Measurements from ENCODE around the gene MBD4.

The MBD4 gene

GRCh38 chr3:129474984-129475804 lies 35.4 kb upstream of the MBD4 start:
- Mint-ChIP-seq H3K27me3 (ENCODE audit: low read depth) (no peaks in the 10 kb centered on the region), H3K9me3 (no peaks in the 10 kb centered on the region), H3K4me1 (ENCODE audit: low read depth) (no peaks in the 10 kb centered on the region), H3K27ac (no peak overlapping the region), H3K4me3 (no peak overlapping the region), H3K36me3 (ENCODE audit: low read depth) (peaks cover 5% of the 10 kb centered on the region)

GRCh38 chr3:129473769-129474152 lies 34.0 kb upstream of the MBD4 start:
- Mint-ChIP-seq H3K4me1 (ENCODE audit: low read depth) (no peaks in the 10 kb centered on the region), H3K9me3 (no peaks in the 10 kb centered on the region), H3K27ac (no peak overlapping the region), H3K4me3 (no peak overlapping the region), H3K36me3 (ENCODE audit: low read depth) (peaks cover 3% of the 10 kb centered on the region), H3K27me3 (ENCODE audit: low read depth) (no peaks in the 10 kb centered on the region)

- Mint-ChIP-seq H3K36me3 (ENCODE audit: low read depth) (peaks cover 3% of the 10 kb centered on the region), H3K4me1 (ENCODE audit: low read depth) (no peaks in the 10 kb centered on the region), H3K27me3 (ENCODE audit: low read depth) (no peaks in the 10 kb centered on the region), H3K9me3 (no peaks in the 10 kb centered on the region), H3K4me3 (no peak overlapping the region), H3K27ac (no peak overlapping the region)
These were observed 33.5 kb upstream of the MBD4 start for GRCh38 chr3:129473067-129473768.

GRCh38 chr3:129470861-129471260 lies 31.1 kb upstream of the MBD4 start:
- Mint-ChIP-seq H3K27ac (no peak overlapping the region), H3K27me3 (ENCODE audit: low read depth) (no peaks in the 10 kb centered on the region), H3K4me1 (ENCODE audit: low read depth) (no peaks in the 10 kb centered on the region)

GRCh38 chr3:129469026-129469425 lies 29.3 kb upstream of the MBD4 start:
- Mint-ChIP-seq H3K4me1 (ENCODE audit: low read depth) (no peaks in the 10 kb centered on the region), H3K27ac (no peak overlapping the region), H3K9me3 (no peaks in the 10 kb centered on the region)

More at GRCh38 chr3:129470861-129471260, 31.1 kb upstream of the MBD4 start:
- H3K9me3 Mint-ChIP-seq = no peaks in the 10 kb centered on the region
- no peak overlapping the region for H3K4me3 Mint-ChIP-seq
- peaks cover 3% of the 10 kb centered on the region for H3K36me3 Mint-ChIP-seq (ENCODE audit: low read depth)

GRCh38 chr3:129467932-129468331 lies 28.2 kb upstream of the MBD4 start:
- no peaks in the 10 kb centered on the region for H3K9me3 Mint-ChIP-seq
- H3K27ac Mint-ChIP-seq = no peak overlapping the region
- H3K27me3 Mint-ChIP-seq (ENCODE audit: low read depth) = no peaks in the 10 kb centered on the region
- H3K4me1 Mint-ChIP-seq (ENCODE audit: low read depth) = no peaks in the 10 kb centered on the region
- H3K4me3 Mint-ChIP-seq = no peak overlapping the region
- H3K36me3 Mint-ChIP-seq (ENCODE audit: low read depth) = peaks cover 3% of the 10 kb centered on the region

More at GRCh38 chr3:129469026-129469425, 29.3 kb upstream of the MBD4 start:
- Mint-ChIP-seq H3K27me3 (ENCODE audit: low read depth) (no peaks in the 10 kb centered on the region), H3K36me3 (ENCODE audit: low read depth) (peaks cover 3% of the 10 kb centered on the region), H3K4me3 (no peak overlapping the region)

GRCh38 chr3:129463716-129464115 lies 24.0 kb upstream of the MBD4 start:
- Mint-ChIP-seq H3K4me3 (no peak overlapping the region), H3K27me3 (ENCODE audit: low read depth) (no peaks in the 10 kb centered on the region), H3K4me1 (ENCODE audit: low read depth) (peaks cover 8% of the 10 kb centered on the region), H3K9me3 (no peaks in the 10 kb centered on the region), H3K27ac (no peak overlapping the region), H3K36me3 (ENCODE audit: low read depth) (peaks cover 4% of the 10 kb centered on the region)

GRCh38 chr3:129463094-129463493 lies 23.3 kb upstream of the MBD4 start:
- Mint-ChIP-seq H3K4me3 (no peak overlapping the region), H3K9me3 (no peaks in the 10 kb centered on the region), H3K27me3 (ENCODE audit: low read depth) (no peaks in the 10 kb centered on the region), H3K36me3 (ENCODE audit: low read depth) (peaks cover 4% of the 10 kb centered on the region), H3K27ac (no peak overlapping the region), H3K4me1 (ENCODE audit: low read depth) (peaks cover 8% of the 10 kb centered on the region)

GRCh38 chr3:129462361-129462968 lies 22.7 kb upstream of the MBD4 start:
- peaks cover 8% of the 10 kb centered on the region for H3K4me1 Mint-ChIP-seq (ENCODE audit: low read depth)
- H3K27ac Mint-ChIP-seq = no peak overlapping the region
- peaks cover 4% of the 10 kb centered on the region for H3K36me3 Mint-ChIP-seq (ENCODE audit: low read depth)
- H3K27me3 Mint-ChIP-seq (ENCODE audit: low read depth) = no peaks in the 10 kb centered on the region
- no peaks in the 10 kb centered on the region for H3K9me3 Mint-ChIP-seq
- H3K4me3 Mint-ChIP-seq = no peak overlapping the region

GRCh38 chr3:129461461-129462146 lies 21.9 kb upstream of the MBD4 start:
- Mint-ChIP-seq H3K4me3 (no peak overlapping the region), H3K9me3 (no peaks in the 10 kb centered on the region), H3K4me1 (ENCODE audit: low read depth) (peaks cover 8% of the 10 kb centered on the region), H3K27me3 (ENCODE audit: low read depth) (no peaks in the 10 kb centered on the region), H3K27ac (no peak overlapping the region), H3K36me3 (ENCODE audit: low read depth) (peaks cover 4% of the 10 kb centered on the region)

- Mint-ChIP-seq H3K4me3 (no peak overlapping the region), H3K36me3 (ENCODE audit: low read depth) (peaks cover 4% of the 10 kb centered on the region), H3K27me3 (ENCODE audit: low read depth) (no peaks in the 10 kb centered on the region), H3K27ac (no peak overlapping the region), H3K9me3 (no peaks in the 10 kb centered on the region), H3K4me1 (ENCODE audit: low read depth) (peaks cover 8% of the 10 kb centered on the region)
These were observed 21.3 kb upstream of the MBD4 start for GRCh38 chr3:129461022-129461421.

- H3K4me3 Mint-ChIP-seq = no peak overlapping the region
- H3K36me3 Mint-ChIP-seq (ENCODE audit: low read depth) = peaks cover 6% of the 10 kb centered on the region
- H3K27me3 Mint-ChIP-seq (ENCODE audit: low read depth) = no peaks in the 10 kb centered on the region
- no peak overlapping the region for H3K27ac Mint-ChIP-seq
- H3K9me3 Mint-ChIP-seq = no peaks in the 10 kb centered on the region
- peaks cover 8% of the 10 kb centered on the region for H3K4me1 Mint-ChIP-seq (ENCODE audit: low read depth)
These were observed 20.8 kb upstream of the MBD4 start for GRCh38 chr3:129460572-129460971.

- Mint-ChIP-seq H3K27me3 (ENCODE audit: low read depth) (no peaks in the 10 kb centered on the region), H3K9me3 (no peaks in the 10 kb centered on the region), H3K36me3 (ENCODE audit: low read depth) (peaks cover 6% of the 10 kb centered on the region), H3K4me1 (ENCODE audit: low read depth) (peaks cover 8% of the 10 kb centered on the region), H3K27ac (no peak overlapping the region), H3K4me3 (no peak overlapping the region)
These were observed 20.4 kb upstream of the MBD4 start for GRCh38 chr3:129460155-129460554.

- Mint-ChIP-seq H3K27ac (no peak overlapping the region), H3K27me3 (ENCODE audit: low read depth) (no peaks in the 10 kb centered on the region), H3K36me3 (ENCODE audit: low read depth) (peaks cover 22% of the 10 kb centered on the region), H3K4me1 (ENCODE audit: low read depth) (peaks cover 6% of the 10 kb centered on the region), H3K4me3 (no peak overlapping the region), H3K9me3 (no peaks in the 10 kb centered on the region)
These were observed 14.0 kb upstream of the MBD4 start for GRCh38 chr3:129453732-129454131.

All from T-helper 1 cell treated with Interleukin-12 subunit alpha and Interleukin-12 subunit beta and Interleukin-4 antibody, amounts not matched to agents 30 μg/mL and 1 μg/mL, for 36 hours (primary cell).